HG03095 (cell line): ENCODE data around the gene ANKH.

Experiments used
- ATAC-seq: cut with Tn5 transposase; IDR thresholded peaks from one replicate; pipeline ENCODE4 v1.9.1; 2021; ENCODE audit warnings: moderate library complexity; ENCODE audit not compliant: unreplicated experiment

Gene ANKH

DNA sequence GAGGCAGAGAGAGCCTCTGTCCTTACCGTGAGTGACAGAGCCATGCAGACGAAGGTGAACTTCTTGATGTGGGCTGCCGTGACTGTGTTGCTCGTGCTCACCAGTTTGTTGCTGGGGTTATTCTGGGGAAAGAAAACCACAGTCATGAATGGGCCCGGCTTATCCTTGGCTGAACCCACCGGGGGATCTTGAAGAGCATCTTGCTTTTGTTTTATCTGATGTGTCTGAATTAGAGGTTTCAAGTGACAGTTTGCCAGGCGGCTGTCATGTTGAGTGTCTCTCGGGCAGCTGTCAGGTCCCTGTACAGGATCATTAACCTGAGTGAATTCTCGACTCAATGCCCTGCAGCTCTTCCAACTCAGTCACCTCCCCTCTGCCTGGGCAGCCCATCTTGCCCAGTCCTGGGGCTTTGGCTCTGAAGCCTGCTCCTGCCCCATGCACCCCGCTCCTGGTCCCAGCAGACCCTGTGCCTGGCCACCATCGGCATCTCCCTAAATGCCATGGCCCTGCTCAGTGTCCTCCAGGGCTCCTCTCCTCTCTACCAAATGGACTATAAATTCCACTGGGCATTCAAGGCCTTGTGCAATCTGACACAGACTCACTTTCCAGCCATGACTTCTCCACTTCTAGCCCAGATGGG lies 129.7 kb downstream of the ANKH start:
- no peak for ATAC-seq

DNA sequence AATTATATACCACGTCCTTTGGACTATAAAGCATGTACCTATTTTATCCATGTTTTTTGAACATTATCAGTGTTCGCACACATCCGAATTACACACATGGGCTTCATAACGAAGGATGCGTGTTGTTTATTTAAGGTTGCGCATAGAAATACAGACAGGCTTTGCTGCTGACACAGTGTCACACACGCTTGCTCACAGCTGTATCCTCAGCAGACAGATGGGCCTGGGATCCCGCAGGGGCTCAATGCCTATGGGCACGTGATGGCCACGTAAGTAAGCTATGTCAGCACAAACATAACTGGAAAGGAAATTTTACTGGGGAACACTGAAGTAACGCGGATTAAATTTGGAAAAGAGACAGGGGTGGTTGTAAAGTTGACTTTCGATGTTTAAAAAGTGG lies 130.4 kb downstream of the ANKH start:
- no peak for ATAC-seq

GRCh38 chr5:14739981-14740380 lies 131.6 kb downstream of the ANKH start:
- no peak for ATAC-seq

- ATAC-seq = no peak
These were observed 132.0 kb downstream of the ANKH start for GRCh38 chr5:14739538-14739937.

- ATAC-seq = no peak
These were observed 133.5 kb downstream of the ANKH start for GRCh38 chr5:14738050-14738449.

DNA sequence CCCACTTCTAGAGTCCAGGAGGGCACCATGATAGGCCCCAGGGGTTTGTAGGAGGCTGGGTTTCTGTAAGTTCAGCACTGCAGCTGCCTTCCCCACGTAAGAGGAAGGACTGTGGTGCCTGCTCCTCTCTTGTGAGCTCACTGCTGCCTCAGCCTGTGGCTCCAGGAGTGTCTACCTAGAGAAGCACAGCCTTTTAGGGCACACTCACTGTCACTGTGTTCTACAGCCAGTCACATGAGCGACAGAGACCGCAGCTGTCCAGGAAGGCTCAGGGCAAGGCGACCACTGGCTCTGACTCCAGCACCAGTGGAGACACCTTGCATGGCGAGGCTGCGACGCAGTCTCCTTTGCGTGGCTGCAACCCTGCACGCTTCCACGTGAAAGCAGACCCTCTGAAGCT lies 134.3 kb downstream of the ANKH start:
- no peak for ATAC-seq

GRCh38 chr5:14735944-14736343 lies 135.6 kb downstream of the ANKH start:
- no peak for ATAC-seq

DNA sequence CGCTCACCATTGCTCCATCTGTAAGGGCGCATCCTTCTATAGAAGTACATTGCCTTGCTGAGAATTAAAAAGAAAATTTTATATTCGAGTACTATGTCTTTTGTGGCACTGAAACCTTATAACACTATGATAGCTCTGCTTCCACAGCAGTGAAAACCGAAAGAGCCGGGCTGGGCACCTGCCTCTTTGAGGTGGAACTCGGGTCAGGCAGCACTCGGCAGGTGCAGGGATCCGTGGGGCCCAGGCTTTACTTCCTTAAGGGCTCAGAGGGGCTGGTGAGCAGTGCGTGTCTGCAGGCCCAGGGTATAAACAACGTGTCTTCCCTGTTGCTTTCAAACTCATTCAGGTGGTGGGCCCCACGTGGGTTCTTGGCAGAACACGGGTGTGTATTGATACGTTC lies 137.2 kb downstream of the ANKH start:
- ATAC-seq = no peak

DNA sequence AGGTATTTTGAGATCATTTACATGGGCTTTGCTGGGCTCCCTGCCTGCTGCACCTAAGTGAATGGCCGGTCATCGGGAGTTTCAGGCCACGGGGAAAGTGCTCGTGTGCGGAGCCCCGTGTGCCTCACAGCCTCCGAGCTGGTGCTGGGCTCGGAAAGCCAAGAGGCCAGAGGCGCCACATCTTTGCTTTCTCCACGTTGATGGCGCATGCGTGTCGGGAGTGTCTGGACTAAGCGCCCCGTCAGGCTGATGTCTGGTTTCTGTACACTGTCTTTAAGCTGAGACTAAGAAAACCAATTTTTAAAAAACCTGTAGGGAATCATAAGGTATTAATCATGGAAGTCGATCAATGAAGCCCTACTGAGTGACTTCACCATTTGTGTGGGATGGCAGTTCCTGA lies 137.9 kb downstream of the ANKH start:
- ATAC-seq = no peak

DNA sequence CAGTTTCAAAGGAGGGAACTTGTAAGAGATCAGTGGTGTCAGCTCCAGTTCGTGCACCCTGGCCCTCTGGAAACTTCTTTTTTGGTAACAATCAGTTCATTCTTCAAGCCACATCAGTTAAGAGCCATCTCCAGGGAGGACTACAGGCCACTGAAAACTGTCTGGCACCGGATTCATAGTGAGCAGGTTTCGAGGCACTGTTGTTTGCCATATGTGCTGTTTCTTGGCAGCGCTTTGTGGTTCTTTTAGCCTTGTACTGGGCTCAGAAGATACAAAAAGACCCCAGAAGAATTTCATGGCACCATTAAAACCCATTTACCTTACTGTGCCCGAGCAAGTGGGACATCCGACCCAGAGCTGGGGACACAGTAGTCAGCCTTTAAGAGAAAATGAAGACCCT lies 138.6 kb downstream of the ANKH start:
- ATAC-seq = no peak

- ATAC-seq = no peak
These were observed 140.7 kb downstream of the ANKH start for GRCh38 chr5:14730881-14731280.

GRCh38 chr5:14730466-14730865 lies 141.1 kb downstream of the ANKH start:
- ATAC-seq = no peak

GRCh38 chr5:14729448-14730385 lies 141.9 kb downstream of the ANKH start:
- no peak for ATAC-seq

GRCh38 chr5:14728459-14728938 lies 143.1 kb downstream of the ANKH start:
- ATAC-seq = no peak

GRCh38 chr5:14727928-14728458 lies 143.6 kb downstream of the ANKH start:
- no peak for ATAC-seq

DNA sequence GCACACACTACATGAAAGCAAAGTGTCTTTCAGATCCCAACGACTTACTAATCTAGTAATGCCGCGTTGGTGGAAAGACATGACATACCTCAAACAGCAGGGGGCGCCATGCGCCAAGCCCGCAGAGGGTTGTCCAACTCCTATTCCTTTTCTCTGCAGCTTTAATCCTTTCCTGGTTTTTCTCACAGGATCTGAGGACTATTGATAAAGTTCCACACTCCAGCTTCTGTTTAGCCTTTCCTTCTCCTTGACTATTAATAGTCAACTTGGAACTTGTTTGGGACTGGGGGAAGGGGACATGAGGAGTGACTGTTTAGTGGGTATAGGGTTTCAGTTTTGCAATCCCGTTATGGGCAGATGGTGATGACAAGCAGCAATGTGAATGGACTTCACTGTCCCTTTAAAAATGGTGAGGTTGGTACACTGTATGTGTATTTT lies 144.1 kb downstream of the ANKH start:
- peak; percentile 83 for ATAC-seq

GRCh38 chr5:14726066-14726838 lies 145.3 kb downstream of the ANKH start:
- ATAC-seq = no peak

- ATAC-seq = no peak
These were observed 146.9 kb downstream of the ANKH start for GRCh38 chr5:14724633-14725032.

GRCh38 chr5:14723701-14724132 lies 147.9 kb downstream of the ANKH start:
- ATAC-seq = no peak

DNA sequence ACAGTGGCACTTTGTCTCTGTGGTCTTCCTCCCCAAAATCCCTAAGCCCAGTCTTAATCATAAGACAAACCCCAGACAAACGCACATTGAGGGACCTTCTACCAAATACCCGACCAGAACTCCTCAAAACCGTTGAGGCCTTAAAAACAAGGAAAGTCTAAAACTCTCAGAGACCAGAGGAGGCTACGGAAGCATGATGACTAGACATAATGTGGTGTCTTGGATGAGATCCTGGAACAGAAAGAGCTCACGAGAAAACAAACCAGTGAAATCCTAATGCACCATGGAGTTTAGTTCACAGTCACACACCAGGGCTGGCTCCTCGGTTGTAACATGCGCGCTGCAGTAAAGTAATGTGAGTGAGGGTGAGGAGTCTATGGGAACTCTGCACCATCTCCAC lies 148.7 kb downstream of the ANKH start:
- no peak for ATAC-seq
